Measurements from ENCODE around the gene MVK. TPM values are rescaled to one million over a fixed set of nuclear protein-coding genes. Genes with fewer than 3 reads are reported as not detected.
A peak's percentile ranks its signal among the peaks of the same experiment; 100 is the strongest.

Gene MVK
- total RNA-seq, 2 donors from 2014 or later = 23.1 to 47.2 TPM

DNA sequence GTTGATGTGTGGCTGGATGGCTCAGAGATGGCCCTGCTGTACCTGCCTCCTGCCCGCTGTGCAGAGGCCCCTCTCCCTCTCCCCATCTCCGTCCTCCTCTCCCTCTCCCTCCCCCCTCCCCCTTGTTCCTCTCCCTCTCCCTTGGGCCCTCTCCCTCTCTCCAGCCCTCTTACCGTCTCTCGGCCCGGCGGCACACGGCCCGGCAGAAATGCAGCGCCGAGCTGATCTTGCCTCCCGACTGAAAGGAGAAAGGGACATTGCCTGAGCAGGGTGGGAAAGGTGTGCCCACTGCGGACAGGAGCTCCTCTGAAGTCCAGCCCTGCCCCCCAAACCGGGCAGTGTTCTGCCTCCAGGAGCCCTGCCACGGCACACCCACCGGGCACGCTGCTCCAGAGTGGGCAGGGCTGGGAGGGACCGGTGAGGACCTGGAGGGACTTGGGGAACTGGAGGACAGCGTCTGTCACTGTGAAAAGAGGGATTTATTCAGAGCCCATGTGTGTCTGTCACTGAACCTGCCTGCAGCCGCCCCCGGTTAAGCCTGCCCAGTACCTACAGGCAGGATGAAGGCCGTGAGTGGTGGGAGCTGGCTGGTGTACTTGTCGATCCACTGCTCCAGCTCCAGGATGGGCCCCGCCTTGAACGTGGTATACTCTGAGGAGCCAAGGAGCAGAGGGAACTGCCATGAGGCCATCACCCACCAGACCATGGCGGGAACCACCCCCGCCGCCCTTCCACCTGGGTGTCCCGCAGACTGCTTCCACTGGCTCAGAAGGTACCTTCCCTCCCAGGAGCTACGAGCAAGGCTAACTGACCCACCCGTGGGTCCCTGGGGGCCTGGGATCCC is 12.5 kb upstream of the MVK start:
- DNase-seq (no peak), ATAC-seq (no peak)
- intact Hi-C loops (cut with DNase I, micrococcal nuclease) = no loop called here

DNA sequence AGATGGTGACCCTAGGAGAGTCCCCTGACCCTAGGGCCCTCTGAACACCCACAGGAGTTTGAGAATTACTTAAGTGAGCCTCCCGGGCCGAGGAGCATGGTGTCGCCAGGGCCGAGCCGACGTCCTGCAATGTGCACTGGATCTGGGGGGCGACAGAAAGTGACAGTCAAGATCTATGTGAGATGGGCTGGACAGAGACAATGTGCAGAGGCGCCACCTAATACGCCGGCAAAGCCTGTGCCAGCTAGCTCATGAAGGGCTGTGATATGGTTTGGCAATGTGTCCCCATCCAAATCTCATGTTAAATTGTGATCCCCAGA is 11.9 kb upstream of the MVK start:
- no peak for ATAC-seq
- no peak for DNase-seq
- intact Hi-C loops (cut with DNase I, micrococcal nuclease) = no loop called here

DNA sequence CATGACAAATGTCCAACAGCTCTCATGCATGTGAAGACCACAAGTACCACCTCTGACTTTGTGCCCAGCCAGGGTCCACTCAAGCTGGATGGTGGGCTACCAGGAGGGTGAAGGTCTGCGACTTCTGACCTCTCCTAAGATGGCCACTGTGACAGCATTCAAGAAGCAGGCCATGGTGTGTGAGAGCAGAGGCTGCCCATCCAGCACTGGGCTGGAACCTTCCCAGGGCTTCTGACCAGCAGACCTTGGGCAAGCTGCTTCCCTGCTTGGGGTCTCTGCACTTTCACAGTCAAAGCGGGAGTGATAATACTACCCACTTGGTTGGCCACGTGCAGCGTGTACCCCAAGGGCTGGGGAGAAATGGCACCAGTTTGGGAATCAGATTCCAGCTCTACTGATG is 10.7 kb upstream of the MVK start:
- DNase-seq = no peak
- no peak for ATAC-seq
- intact Hi-C loops (cut with DNase I, micrococcal nuclease) = no loop called here

DNA sequence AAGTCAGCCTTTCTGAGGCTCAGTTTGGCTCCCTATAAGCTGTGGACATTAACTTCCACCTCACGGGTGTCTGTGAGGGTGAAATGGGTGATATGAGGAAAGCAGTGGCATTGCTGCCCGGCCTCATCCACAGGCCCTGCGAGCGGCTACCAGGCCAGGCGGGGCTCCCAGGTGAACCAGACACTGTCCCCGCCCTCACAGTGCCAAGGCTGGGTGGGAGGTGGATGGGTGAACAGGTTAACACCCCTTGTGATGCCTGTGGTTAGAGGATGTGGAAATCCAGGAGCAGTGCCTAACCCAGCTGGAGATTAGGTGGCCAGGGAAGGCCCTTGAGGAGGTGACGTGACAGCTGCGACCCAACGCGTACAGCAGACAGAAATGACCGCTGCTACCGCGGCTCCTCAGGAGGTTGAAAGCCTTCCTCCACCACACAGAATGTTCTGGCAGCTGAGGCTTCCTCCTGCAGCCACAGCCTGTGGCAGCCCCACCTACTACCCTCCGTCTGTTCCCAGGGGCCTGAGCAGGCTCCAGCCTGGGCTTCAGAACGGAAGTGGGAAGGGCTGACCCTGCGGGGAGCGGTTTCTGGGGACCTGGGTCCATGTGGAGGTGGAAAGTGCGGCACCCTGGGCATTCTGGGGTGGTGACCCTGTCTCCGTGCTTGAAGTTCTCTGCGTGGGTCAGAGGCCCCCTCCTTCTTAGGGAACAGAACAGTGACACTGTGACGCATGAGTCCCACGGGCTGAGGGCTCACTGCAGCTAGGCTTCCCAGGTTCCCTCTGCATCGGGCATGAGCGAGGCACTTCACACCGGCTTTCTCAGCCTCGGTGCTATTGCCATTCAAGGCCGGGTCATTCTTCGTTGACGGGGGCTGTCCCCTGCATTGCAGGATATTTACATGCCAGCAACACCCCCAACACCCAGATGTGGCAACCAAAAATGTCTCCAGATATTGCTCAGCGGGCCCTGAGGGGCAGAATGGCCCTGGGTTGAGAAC is 10.0 kb upstream of the MVK start:
- intact Hi-C loops (cut with DNase I, micrococcal nuclease) = no loop called here
- DNase-seq (no peak), ATAC-seq (no peak)

DNA sequence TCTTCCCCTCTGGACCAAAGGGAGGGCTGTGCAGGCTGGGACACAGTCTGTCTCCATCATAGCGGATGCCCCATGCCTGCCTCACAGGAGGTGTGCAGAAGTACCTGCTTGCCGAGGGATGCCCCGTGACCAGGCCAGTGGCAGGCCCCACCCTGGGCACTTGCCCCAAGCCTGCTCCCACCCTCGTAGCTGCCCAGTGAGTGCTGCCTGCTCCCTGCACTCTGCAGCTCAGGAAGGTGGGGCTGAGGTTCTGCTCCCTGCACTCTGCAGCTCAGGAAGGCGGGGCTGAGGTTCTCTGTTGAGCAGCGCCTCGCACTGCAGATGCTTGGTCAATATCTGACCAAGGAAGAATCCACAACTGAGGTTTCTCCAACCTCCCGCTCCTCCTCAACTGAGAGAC is 7.2 kb upstream of the MVK start:
- ATAC-seq = no peak
- no peak for DNase-seq
- intact Hi-C loops (cut with DNase I, micrococcal nuclease) = no loop called here

DNA sequence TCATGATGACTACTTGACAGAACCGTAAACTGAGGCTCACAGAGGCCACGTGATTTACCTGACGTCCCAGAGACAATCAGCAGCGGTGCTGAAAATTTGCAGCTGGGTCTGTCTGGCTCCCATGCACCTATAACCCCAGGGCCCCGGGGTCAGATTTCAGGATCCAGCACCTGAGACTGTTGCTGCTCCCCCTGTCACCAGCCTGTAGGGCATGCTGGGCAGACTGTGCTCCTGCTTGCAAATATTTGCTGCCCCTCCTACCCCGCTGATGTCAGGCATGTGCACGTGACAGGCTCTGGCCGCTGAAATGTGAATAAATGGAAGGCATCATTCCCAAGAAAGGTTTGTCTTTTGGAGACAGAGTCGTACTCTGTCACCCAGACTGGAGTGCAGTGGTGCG is 6.3 kb upstream of the MVK start:
- ATAC-seq (no peak), DNase-seq (no peak)
- intact Hi-C loops (cut with DNase I, micrococcal nuclease) = no loop called here

DNA sequence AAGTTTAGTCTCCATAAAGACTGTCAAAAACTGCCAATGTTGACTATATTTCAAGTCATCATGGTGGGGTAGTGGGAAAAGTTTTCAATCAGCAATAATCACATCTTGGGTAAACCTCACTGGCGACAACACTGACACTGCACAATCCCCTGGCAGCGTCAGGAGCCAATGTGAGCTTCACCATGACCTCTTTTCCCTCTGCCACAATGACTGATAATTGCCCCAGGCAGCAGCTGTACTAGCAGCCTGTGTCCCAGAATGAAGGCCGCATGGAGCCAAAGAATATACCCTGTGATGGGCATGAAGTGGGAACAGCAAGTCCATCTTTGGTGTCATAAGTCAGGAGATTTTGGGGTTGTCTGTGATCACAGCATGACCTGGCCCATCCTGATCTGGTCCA is 5.6 kb upstream of the MVK start:
- no peak for DNase-seq
- ATAC-seq = no peak
- intact Hi-C loops (cut with DNase I, micrococcal nuclease) = no loop called here

DNA sequence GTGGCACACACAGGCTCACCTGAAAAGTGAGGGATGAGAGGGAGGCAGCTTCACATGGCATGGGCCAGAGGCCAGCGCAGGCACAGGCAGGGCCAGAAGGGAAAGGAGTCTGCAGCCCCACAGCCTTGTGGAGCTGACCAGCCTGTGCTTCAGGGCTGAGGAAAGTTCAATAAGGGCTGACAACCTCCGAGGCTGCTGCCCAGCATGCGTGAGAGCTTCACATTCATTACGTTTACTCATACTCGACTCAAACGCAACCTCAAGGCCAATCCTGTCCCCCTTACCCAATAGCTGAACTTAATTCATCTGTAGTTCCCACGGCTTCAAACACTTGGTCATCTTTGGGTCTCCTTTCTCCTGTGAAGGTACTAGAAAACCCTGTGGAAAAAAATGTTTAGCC is 5.1 kb upstream of the MVK start:
- ATAC-seq (no peak), DNase-seq (no peak)
- intact Hi-C loops (cut with DNase I, micrococcal nuclease) = no loop called here

DNA sequence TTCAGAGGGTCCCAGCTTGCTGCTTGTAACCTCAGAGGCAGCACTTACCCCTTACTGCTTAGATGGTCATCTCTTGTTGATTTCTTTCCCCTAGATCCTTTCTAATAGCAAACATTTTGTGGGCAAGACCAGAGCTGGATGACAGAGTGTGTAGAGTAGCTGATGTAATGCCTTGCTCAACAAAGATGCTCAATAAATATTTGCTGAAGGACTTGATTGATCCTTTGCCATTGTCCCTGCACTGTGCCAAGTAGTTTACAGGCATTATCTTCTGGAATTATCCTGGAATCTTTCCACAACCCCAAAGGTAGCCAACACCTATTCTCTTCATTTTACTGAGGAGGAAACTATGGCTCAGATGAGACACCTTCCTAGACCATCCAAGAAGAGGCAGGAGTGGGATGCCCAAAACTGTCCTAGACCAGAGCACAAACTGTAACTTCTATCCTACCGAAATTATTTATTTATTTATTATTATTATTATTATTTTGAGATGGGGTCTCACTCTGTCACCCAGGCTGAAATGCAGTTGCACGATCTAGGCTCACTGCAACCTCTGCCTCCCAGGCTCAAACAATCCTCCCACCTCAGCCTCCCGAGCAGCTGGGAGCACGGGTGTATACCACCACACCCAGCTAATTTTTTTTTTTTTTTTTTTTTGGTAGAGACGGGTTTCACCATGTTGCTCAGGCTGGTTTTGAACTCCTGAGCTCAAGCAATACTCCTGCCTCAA is 1.7 kb upstream of the MVK start:
- DNase-seq (no peak), ATAC-seq (no peak)
- intact Hi-C loops (cut with DNase I, micrococcal nuclease) = no loop called here

DNA sequence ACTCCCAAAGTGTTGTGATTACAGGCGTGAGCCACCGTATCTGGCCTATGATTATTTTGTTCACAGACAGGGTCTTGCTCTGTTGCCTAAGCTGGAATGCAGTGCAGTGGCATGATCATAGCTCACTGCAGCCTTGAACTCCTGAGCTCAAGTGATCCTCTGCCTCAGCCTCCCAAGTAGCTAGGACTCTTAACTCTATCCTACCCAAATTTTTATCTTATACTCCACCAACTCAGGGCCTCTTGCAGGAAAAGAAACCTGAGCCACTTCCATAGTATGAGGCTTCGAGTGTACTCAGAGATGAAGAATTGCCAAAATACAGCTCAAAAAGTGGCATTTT is 1.1 kb upstream of the MVK start:
- DNase-seq = no peak
- no peak for ATAC-seq
- intact Hi-C loops (cut with DNase I, micrococcal nuclease) = no loop called here

DNA sequence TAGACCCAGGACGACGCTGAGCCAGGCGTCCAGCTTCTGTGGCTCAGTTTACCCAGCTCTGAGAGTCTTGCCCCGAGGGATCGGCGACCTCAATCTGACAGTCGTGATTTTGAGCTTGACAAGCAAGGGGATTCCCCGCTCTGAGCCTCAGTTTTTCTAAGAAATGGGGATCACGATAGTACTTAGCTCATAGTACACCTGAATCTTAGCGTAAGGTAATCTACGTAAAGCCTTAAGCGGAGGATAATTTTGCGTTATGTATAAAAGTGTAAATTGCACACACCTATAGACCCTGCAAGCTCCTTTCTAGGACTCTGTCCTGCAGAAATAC is 285 bp downstream of the MVK start:
- ATAC-seq (no peak), DNase-seq (no peak)
- intact Hi-C loops (cut with DNase I, micrococcal nuclease) = no loop called here

DNA sequence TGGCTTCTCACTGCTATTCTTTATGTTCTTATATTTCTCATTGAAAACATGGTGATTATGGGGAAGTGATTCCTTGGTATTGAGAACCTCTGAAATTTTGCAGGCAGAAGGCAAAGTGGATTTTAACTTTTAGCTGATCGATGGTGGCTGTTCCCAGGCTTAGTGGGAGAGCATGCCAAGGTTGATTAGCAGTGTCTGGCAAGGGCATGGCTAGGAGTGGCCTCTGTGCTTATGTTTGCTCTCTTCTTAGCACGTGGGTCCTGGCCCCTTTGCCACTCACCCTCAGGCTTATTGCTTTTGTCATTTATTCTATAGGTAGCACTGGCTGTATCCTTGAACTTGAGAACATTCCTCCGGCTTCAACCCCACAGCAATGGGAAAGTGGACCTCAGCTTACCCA is 2.1 kb downstream of the MVK start:
- no peak for DNase-seq
- no peak for ATAC-seq
- intact Hi-C loops (cut with DNase I, micrococcal nuclease) = no loop called here

DNA sequence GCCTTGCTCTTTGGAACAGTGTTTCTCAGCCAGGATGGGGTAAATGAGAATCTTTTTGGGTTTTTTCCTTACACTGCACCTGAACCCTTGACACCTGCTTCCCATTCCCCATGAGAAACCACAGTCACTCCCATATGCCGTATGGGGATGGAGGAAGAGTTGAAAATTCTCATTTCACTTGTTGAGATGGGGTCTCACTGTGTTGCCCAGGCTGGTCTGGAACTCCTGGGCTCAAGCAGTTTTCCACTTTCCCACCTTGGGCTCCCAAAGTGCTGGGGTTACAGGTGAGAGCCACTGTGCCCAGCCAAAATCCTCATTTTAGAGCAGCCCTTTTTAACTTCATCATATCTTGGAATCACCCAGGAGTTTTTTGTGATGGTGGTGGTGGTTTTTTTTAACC is 3.7 kb downstream of the MVK start:
- DNase-seq (no peak), ATAC-seq (no peak)
- intact Hi-C loops (cut with DNase I, micrococcal nuclease) = no loop called here

DNA sequence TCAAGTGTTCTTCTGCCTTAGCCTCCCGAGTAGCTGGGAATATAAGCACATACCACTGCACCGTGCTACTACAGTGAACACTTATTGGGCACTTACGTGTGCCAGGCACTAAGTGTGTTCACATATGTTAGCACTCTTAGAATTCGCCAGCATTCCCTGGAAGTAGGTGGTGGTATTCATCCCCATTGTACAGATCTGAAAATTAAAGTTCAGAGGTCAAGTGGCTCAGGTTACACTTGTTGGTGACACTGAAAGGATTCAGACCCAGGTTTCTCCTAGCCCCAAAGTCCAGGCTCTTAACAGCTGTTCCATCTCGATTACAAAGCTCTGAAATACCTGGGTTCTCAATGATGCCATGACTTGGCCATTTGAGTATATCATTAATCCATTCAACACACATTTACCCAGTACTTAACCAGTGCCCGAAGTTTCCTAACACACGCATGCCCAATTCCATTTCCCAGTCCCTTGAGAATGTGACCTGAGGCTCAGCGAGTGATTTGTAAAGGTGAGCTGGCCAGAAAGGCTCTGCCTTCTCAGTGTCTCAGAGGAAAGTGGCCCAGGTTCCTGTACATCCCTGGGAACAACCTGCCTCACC is 4.8 kb downstream of the MVK start:
- intact Hi-C loops (cut with DNase I, micrococcal nuclease) = no loop called here
- DNase-seq = no peak
- ATAC-seq = no peak

DNA sequence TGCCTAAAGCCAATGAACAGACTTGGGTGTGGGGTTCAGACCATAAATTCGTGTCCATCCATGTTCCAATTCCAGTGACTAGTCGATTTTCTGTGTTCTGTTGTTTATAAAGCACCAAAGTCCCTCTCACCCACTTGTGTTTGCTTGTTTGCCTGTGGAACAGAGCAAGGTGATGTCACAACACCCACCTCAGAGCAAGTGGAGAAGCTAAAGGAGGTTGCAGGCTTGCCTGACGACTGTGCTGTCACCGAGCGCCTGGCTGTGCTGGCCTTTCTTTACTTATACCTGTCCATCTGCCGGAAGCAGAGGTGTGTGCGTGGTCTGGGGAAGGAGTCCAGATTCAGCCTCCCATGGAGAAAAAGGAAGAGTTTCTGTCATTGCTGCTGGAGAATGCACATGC is 6.0 kb downstream of the MVK start:
- intact Hi-C loops (cut with DNase I, micrococcal nuclease) = no loop called here
- DNase-seq (no peak), ATAC-seq (no peak)

DNA sequence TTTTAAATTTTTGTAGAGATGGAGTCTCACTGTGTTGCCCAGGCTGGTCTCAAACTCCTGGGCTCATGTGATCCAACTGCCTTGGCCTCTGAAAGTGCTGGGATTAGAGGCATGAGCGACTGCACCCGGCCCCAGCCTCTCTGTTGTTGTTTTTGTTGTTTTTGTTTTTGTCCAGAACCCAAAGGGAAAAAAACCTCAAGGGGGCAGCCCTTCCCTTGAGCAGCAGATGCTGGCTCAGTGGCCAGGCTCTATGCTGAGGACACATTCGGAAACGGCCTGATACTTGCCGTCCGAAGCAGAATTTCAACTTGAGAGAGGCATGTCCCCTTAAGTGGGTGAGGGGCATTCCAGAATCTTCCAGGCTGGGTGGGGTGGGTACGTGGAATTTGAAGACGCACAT is 6.7 kb downstream of the MVK start:
- DNase-seq (no peak), ATAC-seq (no peak)
- intact Hi-C loops (cut with DNase I, micrococcal nuclease) = no loop called here

DNA sequence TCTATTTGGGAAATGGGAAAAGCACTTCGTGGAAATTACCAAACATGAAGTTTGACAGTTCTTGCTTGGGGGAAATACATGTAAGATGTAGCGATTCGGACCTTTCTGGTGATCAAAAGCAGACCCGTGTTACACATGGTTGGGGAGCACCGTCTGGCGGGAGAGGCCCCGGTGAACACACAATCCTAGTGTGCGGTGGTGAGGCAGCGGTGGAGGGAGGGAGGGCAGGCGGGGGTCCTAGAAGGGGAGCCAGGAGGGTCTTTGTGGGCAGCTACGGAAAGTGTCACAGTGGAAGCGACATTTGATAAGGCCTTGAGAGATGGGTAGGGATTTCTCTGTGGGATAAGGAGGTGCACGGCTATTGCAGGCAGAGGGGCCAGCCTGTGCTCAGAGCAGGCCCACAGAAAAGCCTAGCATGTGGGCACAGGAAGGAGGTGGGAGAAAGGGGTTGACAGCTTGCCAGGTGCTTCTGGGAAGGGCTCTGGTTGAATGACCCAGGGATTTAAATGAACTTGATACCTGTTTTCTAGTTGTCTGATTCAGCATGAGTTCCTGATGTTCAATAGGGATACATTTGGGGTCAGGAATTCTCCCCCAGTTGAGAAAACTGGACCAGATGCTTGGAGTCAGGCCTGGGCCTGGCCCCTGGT is 7.2 kb downstream of the MVK start:
- intact Hi-C loops (cut with DNase I, micrococcal nuclease) = no loop called here
- no peak for DNase-seq
- ATAC-seq = no peak

DNA sequence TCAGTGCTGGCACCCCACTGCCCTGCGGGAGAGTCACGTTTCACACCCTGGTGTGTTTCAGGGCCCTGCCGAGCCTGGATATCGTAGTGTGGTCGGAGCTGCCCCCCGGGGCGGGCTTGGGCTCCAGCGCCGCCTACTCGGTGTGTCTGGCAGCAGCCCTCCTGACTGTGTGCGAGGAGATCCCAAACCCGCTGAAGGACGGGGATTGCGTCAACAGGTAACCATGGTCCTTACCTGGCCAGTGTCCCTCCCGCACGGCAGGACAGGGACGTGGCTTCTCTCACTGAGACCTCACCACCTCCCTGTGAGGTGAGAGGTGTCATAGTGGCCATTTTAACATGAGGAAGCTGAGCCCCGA is 7.7 kb downstream of the MVK start:
- intact Hi-C loops (cut with DNase I, micrococcal nuclease) = no loop called here
- peak; percentile 9 for ATAC-seq
- DNase-seq = no peak

DNA sequence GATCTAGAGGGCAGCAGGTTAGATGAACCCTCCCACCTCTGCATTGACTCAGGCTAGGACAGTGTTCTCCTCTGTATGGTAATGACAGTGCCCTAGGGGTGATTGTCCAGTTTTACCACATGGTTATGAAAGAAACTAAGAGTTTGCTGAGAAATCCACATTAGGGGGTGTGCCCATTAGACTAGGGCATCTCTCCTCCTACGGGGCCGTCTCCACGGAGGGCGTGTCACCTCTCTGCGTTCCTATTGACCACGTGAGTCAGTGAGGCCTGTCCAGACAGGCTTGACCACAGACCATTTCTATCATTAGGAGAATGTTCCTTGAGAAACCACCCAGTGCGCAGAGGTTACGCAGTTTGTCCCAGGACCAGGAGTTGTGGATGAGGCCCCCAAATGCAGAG is 8.3 kb downstream of the MVK start:
- intact Hi-C loops (cut with DNase I, micrococcal nuclease) = no loop called here
- ATAC-seq = no peak
- DNase-seq = no peak

Data from left colon (tissue), 2 donors.